ENCODE measurements around the gene IL1RAPL2. TPM values are rescaled to one million over a fixed set of nuclear protein-coding genes. Genes with fewer than 3 reads are reported as not detected.

The IL1RAPL2 gene
- total RNA-seq, 1 donor: not detected

GRCh38 chrX:105647749-105648148 is 1081.8 kb downstream of the IL1RAPL2 start:
- no peak overlapping the region for H3K4me2 ChIP-seq (ENCODE audit: insufficient read depth, low read length)
- no peak overlapping the region for H2AFZ ChIP-seq (ENCODE audit: low read length)
- no peaks in the 10 kb centered on the region for H3K36me3 ChIP-seq (ENCODE audit: insufficient read depth, low read length)
- TF ChIP-seq CTCF (IDR thresholded peaks at IDR 0.05; ENCODE audit: extremely low read depth, low read depth, low read length): no peak
- H3K27me3 ChIP-seq (ENCODE audit: insufficient read depth, low read length): peaks cover 14% of the 10 kb centered on the region
- H3K79me2 ChIP-seq (ENCODE audit: insufficient read depth, low read length): no peaks in the 10 kb centered on the region
- no peak overlapping the region for H3K27ac ChIP-seq (ENCODE audit: low read depth, low read length)
- H3K9me3 ChIP-seq (ENCODE audit: low read depth, low read length): no peaks in the 10 kb centered on the region
- peak; percentile 17 for DNase-seq (ENCODE audit: insufficient read length, low spot score, missing footprints)
- H3K4me1 ChIP-seq (ENCODE audit: insufficient read depth, low read length): no peaks in the 10 kb centered on the region
- H3K4me3 ChIP-seq (ENCODE audit: insufficient read depth, low read length): no peak overlapping the region
- H4K20me1 ChIP-seq (ENCODE audit: insufficient read depth, low read length): no peaks in the 10 kb centered on the region

- H3K4me3 ChIP-seq (ENCODE audit: insufficient read depth, low read length): no peak overlapping the region
- H3K79me2 ChIP-seq (ENCODE audit: insufficient read depth, low read length): no peaks in the 10 kb centered on the region
- H3K4me2 ChIP-seq (ENCODE audit: insufficient read depth, low read length): no peak overlapping the region
- H3K36me3 ChIP-seq (ENCODE audit: insufficient read depth, low read length): no peaks in the 10 kb centered on the region
- H3K4me1 ChIP-seq (ENCODE audit: insufficient read depth, low read length): no peaks in the 10 kb centered on the region
- TF ChIP-seq CTCF (IDR thresholded peaks at IDR 0.05; ENCODE audit: extremely low read depth, low read depth, low read length): no peak
- no peak for DNase-seq (ENCODE audit: insufficient read length, low spot score, missing footprints)
- H2AFZ ChIP-seq (ENCODE audit: low read length): no peak overlapping the region
- H3K27me3 ChIP-seq (ENCODE audit: insufficient read depth, low read length): peaks cover 14% of the 10 kb centered on the region
- no peaks in the 10 kb centered on the region for H3K9me3 ChIP-seq (ENCODE audit: low read depth, low read length)
- no peaks in the 10 kb centered on the region for H4K20me1 ChIP-seq (ENCODE audit: insufficient read depth, low read length)
- H3K27ac ChIP-seq (ENCODE audit: low read depth, low read length): no peak overlapping the region
These were observed 1082.7 kb downstream of the IL1RAPL2 start for GRCh38 chrX:105648732-105649131.

- Histone ChIP-seq H3K27ac (ENCODE audit: low read depth, low read length) (no peak overlapping the region), H3K4me2 (ENCODE audit: insufficient read depth, low read length) (no peak overlapping the region)
These were observed 1084.6 kb downstream of the IL1RAPL2 start for GRCh38 chrX:105650577-105650976.

GRCh38 chrX:105650986-105651385 is 1085.0 kb downstream of the IL1RAPL2 start:
- no peaks in the 10 kb centered on the region for H3K9me3 ChIP-seq (ENCODE audit: low read depth, low read length)
- no peak for DNase-seq (ENCODE audit: insufficient read length, low spot score, missing footprints)
- H3K36me3 ChIP-seq (ENCODE audit: insufficient read depth, low read length): no peaks in the 10 kb centered on the region
- no peaks in the 10 kb centered on the region for H4K20me1 ChIP-seq (ENCODE audit: insufficient read depth, low read length)
- peaks cover 14% of the 10 kb centered on the region for H3K27me3 ChIP-seq (ENCODE audit: insufficient read depth, low read length)
- no peak overlapping the region for H3K4me2 ChIP-seq (ENCODE audit: insufficient read depth, low read length)
- no peak for TF ChIP-seq CTCF (IDR thresholded peaks at IDR 0.05; ENCODE audit: extremely low read depth, low read depth, low read length)
- H3K27ac ChIP-seq (ENCODE audit: low read depth, low read length): no peak overlapping the region
- H2AFZ ChIP-seq (ENCODE audit: low read length): no peak overlapping the region
- H3K79me2 ChIP-seq (ENCODE audit: insufficient read depth, low read length): no peaks in the 10 kb centered on the region
- no peak overlapping the region for H3K4me3 ChIP-seq (ENCODE audit: insufficient read depth, low read length)
- no peaks in the 10 kb centered on the region for H3K4me1 ChIP-seq (ENCODE audit: insufficient read depth, low read length)

More at GRCh38 chrX:105650577-105650976, 1084.6 kb downstream of the IL1RAPL2 start:
- no peaks in the 10 kb centered on the region for H3K4me1 ChIP-seq (ENCODE audit: insufficient read depth, low read length)
- no peak for TF ChIP-seq CTCF (IDR thresholded peaks at IDR 0.05; ENCODE audit: extremely low read depth, low read depth, low read length)
- H3K9me3 ChIP-seq (ENCODE audit: low read depth, low read length): no peaks in the 10 kb centered on the region
- no peak for DNase-seq (ENCODE audit: insufficient read length, low spot score, missing footprints)
- H3K4me3 ChIP-seq (ENCODE audit: insufficient read depth, low read length): no peak overlapping the region
- H3K36me3 ChIP-seq (ENCODE audit: insufficient read depth, low read length): no peaks in the 10 kb centered on the region
- H2AFZ ChIP-seq (ENCODE audit: low read length): no peak overlapping the region
- no peaks in the 10 kb centered on the region for H3K79me2 ChIP-seq (ENCODE audit: insufficient read depth, low read length)
- peaks cover 14% of the 10 kb centered on the region for H3K27me3 ChIP-seq (ENCODE audit: insufficient read depth, low read length)
- H4K20me1 ChIP-seq (ENCODE audit: insufficient read depth, low read length): no peaks in the 10 kb centered on the region
